ENCODE data around the gene LRP1B. TPM values are rescaled to one million over a fixed set of nuclear protein-coding genes. Genes with fewer than 3 reads are reported as not detected.

The LRP1B gene
- total RNA-seq, 1 experiment from 2014 or later: 0.21 TPM

DNA sequence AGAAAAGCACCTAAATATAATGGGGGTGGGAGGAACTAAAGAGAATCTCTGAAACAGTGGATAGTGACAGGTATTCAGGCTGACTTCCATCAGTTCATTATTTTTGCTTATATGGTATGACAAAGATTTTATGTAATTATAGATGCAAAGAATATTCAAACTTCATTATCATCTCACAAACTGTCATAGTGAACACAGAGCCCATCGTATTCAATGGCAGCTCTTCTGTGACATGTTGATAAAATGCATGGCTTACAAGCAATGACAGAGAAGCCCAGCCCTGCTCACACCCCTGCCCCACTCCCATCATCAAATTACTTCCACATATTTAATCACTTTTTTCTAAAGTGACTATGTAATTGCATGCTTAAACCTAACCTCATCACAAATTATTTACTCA, 904.3 kb downstream of the LRP1B start:
- Mint-ChIP-seq H3K27me3 (ENCODE audit: unreplicated experiment) (no peaks in the 10 kb centered on the region), H3K9me3 (ENCODE audit: low read depth, unreplicated experiment) (peaks cover 4% of the 10 kb centered on the region), H3K4me3 (ENCODE audit: low read depth, unreplicated experiment) (no peak overlapping the region), H3K36me3 (ENCODE audit: insufficient read depth, unreplicated experiment) (no peaks in the 10 kb centered on the region), H3K4me1 (ENCODE audit: low read depth, unreplicated experiment) (no peaks in the 10 kb centered on the region), H3K27ac (ENCODE audit: unreplicated experiment) (no peak overlapping the region)
- DNase-seq: no peak
- BruUV-seq (replicated peaks): no TSS peak
- CTCF ChIA-PET: no interaction called here
- TF ChIP-seq, protein P1, sequence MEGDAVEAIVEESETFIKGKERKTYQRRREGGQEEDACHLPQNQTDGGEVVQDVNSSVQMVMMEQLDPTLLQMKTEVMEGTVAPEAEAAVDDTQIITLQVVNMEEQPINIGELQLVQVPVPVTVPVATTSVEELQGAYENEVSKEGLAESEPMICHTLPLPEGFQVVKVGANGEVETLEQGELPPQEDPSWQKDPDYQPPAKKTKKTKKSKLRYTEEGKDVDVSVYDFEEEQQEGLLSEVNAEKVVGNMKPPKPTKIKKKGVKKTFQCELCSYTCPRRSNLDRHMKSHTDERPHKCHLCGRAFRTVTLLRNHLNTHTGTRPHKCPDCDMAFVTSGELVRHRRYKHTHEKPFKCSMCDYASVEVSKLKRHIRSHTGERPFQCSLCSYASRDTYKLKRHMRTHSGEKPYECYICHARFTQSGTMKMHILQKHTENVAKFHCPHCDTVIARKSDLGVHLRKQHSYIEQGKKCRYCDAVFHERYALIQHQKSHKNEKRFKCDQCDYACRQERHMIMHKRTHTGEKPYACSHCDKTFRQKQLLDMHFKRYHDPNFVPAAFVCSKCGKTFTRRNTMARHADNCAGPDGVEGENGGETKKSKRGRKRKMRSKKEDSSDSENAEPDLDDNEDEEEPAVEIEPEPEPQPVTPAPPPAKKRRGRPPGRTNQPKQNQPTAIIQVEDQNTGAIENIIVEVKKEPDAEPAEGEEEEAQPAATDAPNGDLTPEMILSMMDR (IDR thresholded peaks at IDR 0.05; ENCODE audit: unreplicated experiment): no peak
- intact Hi-C loops (cut with micrococcal nuclease; ENCODE audit: unreplicated experiment): no loop called here

GRCh38 chr2:141207036-141207385, 923.8 kb downstream of the LRP1B start:
- Mint-ChIP-seq H3K36me3 (ENCODE audit: insufficient read depth, unreplicated experiment) (no peaks in the 10 kb centered on the region), H3K4me1 (ENCODE audit: low read depth, unreplicated experiment) (no peaks in the 10 kb centered on the region), H3K27me3 (ENCODE audit: unreplicated experiment) (no peaks in the 10 kb centered on the region), H3K27ac (ENCODE audit: unreplicated experiment) (no peak overlapping the region), H3K9me3 (ENCODE audit: low read depth, unreplicated experiment) (peaks cover 3% of the 10 kb centered on the region), H3K4me3 (ENCODE audit: low read depth, unreplicated experiment) (no peak overlapping the region)
- no peak for DNase-seq
- no TSS peak for BruUV-seq (replicated peaks)
- CTCF ChIA-PET: no interaction called here
- TF ChIP-seq, protein P1 (IDR thresholded peaks at IDR 0.05; ENCODE audit: unreplicated experiment): no peak
- intact Hi-C loops (cut with micrococcal nuclease; ENCODE audit: unreplicated experiment): no loop called here

GRCh38 chr2:141201016-141201565, 929.7 kb downstream of the LRP1B start:
- TF ChIP-seq, protein P1 (IDR thresholded peaks at IDR 0.05; ENCODE audit: unreplicated experiment): no peak
- H3K27me3 Mint-ChIP-seq (ENCODE audit: unreplicated experiment): no peaks in the 10 kb centered on the region
- intact Hi-C loops (cut with micrococcal nuclease; ENCODE audit: unreplicated experiment): no loop called here
- H3K9me3 Mint-ChIP-seq (ENCODE audit: low read depth, unreplicated experiment): peaks cover 3% of the 10 kb centered on the region
- no peaks in the 10 kb centered on the region for H3K4me1 Mint-ChIP-seq (ENCODE audit: low read depth, unreplicated experiment)
- no peak overlapping the region for H3K27ac Mint-ChIP-seq (ENCODE audit: unreplicated experiment)
- CTCF ChIA-PET: no interaction called here
- BruUV-seq (replicated peaks): no TSS peak
- no peaks in the 10 kb centered on the region for H3K36me3 Mint-ChIP-seq (ENCODE audit: insufficient read depth, unreplicated experiment)
- H3K4me3 Mint-ChIP-seq (ENCODE audit: low read depth, unreplicated experiment): no peak overlapping the region
- no peak for DNase-seq

DNA sequence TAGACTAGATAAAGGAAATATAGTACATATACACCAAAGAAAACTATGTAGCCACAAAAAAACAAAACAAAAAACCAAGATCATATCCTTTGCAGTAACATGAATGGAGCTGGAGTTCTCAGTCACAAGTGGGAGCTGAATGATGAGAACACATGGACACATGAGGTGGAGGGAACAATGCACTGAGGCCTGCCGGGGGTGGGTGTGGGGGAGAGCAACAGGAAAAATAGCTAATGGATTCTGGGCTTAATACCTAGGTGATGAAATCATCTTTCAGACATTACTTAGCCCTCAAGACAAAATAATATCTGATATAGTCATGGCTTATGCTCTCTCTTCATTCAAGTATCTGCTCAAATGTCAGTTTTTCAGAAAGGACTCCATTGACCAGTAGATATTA, 930.6 kb downstream of the LRP1B start:
- intact Hi-C loops (cut with micrococcal nuclease; ENCODE audit: unreplicated experiment): no loop called here

More for the DNA sequence above, 930.6 kb downstream of the LRP1B start:
- TF ChIP-seq, protein P1 (IDR thresholded peaks at IDR 0.05; ENCODE audit: unreplicated experiment): no peak
- CTCF ChIA-PET: interaction anchor here (0.6 kb wide), 1 partner anchor 99 kb away, joined by 4 read pairs; no protein-coding TSS in a partner anchor
- Mint-ChIP-seq H3K27ac (ENCODE audit: unreplicated experiment) (no peak overlapping the region), H3K9me3 (ENCODE audit: low read depth, unreplicated experiment) (peaks cover 3% of the 10 kb centered on the region), H3K4me3 (ENCODE audit: low read depth, unreplicated experiment) (no peak overlapping the region), H3K36me3 (ENCODE audit: insufficient read depth, unreplicated experiment) (no peaks in the 10 kb centered on the region), H3K27me3 (ENCODE audit: unreplicated experiment) (no peaks in the 10 kb centered on the region), H3K4me1 (ENCODE audit: low read depth, unreplicated experiment) (no peaks in the 10 kb centered on the region)
- no peak for DNase-seq
- BruUV-seq (replicated peaks): no TSS peak
